Middle frontal gyrus (tissue), 1 donor: ENCODE measurements around the gene ACSS1.

Source experiments
- DNase-seq: peaks from one replicate; pipeline ENCODE4 v3.0.0-alpha.2; 2015; ENCODE audit warnings: low spot score; ENCODE audit errors: extremely low spot score

ACSS1 gene

GRCh38 chr20:25079171-25079570, 21.2 kb upstream of the ACSS1 start:
- no peak for DNase-seq

DNA sequence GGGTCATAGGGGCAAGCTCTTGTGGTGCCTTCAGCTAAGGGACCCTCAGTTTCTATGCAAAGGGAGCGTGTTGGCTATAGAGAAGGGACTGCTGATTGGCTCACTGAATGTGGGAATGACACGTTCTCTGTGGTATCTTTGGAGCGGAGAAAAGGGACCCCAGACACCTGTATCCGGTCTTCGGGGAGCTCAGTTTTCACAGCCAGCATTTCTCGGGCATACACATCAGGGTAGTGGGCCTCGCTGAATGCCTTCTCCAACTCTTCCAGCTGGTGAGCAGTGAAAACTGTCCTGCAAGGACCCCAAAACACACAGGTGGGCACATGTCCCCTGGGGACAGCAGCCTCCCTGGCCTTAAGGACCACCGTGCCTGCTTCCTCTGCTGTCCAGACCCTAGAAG, 20.7 kb upstream of the ACSS1 start:
- DNase-seq = no peak

GRCh38 chr20:25077610-25078169, 19.8 kb upstream of the ACSS1 start:
- DNase-seq = no peak

DNA sequence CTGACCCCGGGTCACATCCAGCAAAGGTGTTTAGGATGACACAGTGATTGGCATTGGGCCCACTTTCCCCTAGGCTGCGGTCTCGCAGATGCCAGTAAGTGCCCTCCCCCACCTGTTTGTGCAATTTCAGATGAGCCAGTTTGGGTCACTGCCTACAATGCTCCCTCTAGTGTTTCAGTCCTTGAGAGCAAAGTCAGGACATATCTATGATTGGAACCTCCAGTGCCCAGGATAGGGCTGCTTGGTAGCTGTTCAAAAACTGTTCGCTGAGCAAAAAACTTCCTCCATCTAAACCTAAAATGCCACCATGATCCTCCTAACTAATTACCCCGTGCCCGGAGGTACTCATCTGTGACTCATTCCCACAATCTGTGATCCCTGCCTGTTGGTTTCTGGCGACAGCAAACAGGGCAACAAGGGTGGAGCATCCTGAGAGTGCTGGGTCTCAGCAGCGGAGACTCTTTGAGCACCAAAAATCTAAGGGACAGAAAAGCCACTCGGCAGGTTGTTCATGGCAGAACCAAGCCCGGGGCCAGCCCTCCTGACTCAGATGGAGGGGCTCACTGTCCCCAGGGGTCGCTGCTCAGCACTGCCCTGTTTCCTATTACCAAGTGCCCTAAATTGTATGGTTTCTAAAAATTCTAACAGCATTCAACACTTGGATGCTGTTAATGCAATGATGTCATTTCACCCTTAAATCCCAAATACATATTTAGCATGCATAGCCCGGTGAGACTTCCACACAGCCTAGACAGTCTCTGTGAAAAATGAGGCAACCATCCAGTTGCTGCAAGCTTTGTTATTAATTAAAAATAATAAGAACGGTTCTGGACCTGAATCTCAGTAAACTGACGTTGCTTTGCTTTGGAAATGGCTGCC, 19.0 kb upstream of the ACSS1 start:
- no peak for DNase-seq

DNA sequence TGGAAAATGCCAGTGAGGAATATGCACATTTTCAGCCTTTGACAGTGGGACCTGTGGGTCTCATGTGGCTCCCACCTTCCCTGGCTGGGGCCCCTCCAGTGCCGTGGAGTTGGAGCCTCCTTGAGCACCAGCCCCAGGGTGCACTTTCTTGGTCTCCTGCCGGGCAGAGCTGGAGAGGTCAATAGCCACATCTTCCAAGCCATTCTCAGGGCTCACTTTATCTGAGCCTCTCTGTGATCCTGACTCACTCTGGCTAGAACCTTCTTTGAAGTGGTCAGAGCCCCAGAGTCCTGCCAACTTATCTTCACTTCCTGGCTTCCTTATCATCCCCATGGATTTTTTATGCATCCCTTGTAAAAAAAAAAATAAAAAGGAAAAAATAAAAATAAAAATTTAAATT, 18.3 kb upstream of the ACSS1 start:
- no peak for DNase-seq

GRCh38 chr20:25073544-25073943, 15.6 kb upstream of the ACSS1 start:
- no peak for DNase-seq

DNA sequence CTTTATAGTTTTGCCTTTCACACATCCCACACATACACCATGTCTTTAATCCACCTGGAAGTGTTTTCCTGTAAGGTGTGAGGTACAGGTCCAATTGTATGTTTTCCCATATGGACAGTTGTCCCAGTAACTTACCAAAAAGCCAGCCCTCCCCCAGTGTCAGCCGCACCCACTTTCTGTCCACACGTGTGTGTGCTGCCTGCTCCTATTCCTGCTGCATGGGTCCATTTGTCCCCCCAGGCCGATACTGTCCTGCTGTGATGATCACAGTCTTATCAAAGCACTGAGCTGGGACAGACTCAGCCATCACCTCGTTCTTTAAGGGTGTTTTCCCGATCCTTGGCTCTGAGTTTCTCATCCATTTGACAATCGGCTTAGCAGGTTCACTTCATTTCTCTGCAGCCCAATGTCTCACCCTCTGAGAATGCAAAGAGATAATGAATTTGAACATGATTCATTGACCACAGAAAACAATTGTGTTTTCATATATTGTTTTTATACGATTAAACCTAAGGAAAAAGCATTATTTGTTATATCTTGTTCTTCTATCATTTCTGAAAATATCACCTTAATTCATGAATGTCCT, 14.4 kb upstream of the ACSS1 start:
- no peak for DNase-seq

DNA sequence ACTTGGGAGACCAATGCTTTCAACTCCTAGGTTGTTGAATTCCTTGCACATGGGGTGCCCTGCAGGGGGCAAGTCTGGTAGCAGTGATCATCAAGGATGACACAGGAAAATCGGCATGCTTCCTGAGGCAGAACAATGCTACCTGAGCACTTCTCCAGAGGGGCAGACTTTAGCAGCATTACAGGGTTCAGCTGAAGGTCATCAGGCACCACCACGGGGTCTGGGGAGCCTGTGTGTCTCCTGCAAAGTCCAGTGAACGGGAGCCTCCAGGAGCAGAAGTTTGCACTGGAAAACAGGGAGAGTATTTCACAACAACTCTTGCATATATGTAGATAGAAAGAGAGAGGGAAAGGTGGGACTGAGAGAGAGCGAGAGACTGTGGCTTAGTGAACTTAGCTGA, 13.8 kb upstream of the ACSS1 start:
- no peak for DNase-seq

- DNase-seq = no peak
These were observed 13.0 kb upstream of the ACSS1 start for GRCh38 chr20:25070821-25071473.

DNA sequence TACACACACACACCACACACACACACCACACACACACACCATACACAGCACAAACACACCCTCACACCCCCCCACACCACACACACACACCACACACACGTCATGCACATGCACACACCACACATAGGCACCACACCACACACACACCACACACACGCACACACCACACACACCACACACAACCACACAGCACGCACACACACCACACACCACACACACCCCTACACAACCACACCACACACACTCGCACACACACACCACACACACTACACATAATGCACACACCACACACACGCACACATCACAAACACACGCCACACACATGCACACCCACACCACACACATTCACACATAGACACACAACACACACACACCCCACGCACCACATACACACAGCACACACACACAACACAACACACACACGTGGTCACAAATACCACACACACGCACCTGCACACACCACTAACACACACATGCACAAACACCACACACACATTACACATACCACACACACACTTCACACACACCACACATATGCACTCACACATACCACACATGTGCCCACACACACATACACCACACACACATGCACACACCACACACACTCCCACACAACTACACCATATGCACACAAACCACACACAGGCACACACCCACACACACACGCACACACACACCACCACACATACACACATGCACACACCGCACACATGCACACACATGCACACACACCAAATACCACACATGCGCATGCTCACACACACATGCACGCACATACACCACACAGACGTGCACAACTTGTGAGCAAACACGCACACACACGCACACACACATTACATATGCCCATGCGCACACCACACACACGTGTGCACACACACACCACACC, 9.4 kb upstream of the ACSS1 start:
- no peak for DNase-seq

DNA sequence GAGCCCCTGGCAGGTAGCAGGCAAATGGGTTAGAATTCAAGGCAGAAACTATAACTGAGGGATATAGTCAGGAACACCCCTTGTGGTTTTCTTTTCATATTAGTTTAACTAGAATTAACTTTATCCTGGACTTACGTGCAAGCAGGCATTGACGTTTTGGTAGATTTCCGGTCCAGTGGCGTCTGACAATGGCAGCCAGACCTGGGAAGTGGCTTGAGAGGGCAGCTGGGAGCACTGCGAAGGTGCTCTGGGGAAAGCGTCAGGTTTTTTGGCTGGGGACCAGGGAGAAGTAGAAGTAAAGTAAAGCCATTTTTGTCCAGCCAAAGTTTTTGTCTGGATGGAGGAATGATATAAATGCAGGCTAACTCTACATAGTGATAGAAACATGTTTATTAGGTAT, 8.4 kb upstream of the ACSS1 start:
- no peak for DNase-seq

DNA sequence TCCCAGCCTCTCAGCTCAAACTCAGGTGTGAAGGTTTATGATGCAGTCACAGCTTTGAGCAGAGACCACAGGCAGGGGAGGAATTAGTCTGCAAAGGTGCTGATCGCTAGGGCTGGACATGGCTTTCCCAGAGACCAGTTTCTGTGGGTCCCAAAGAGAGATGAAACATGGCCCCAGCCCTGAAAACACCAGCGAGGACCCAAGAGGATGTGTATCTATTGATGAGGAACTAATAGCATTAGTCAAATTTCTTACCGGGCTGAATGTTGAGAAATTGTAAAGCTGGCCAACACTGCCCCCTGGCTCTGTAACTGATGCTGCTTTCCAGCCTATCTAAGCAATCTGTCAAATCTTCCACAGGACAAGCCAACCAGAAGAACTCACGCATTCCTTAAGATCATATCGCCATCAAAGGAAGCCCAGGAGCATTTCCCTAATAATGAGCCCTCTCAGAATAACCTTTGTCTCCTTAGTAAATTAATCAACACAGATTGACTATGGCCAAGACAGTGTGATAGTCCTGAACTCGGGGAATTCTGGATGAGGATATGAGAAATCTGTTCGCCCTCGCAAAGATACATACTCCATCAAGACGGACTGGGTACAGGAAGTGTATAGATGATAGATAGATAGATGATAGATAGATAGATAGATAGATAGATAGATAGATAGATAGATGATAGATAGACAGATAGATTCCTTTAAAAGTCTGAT, 7.8 kb upstream of the ACSS1 start:
- DNase-seq = no peak

GRCh38 chr20:25065072-25065624, 7.2 kb upstream of the ACSS1 start:
- no peak for DNase-seq

DNA sequence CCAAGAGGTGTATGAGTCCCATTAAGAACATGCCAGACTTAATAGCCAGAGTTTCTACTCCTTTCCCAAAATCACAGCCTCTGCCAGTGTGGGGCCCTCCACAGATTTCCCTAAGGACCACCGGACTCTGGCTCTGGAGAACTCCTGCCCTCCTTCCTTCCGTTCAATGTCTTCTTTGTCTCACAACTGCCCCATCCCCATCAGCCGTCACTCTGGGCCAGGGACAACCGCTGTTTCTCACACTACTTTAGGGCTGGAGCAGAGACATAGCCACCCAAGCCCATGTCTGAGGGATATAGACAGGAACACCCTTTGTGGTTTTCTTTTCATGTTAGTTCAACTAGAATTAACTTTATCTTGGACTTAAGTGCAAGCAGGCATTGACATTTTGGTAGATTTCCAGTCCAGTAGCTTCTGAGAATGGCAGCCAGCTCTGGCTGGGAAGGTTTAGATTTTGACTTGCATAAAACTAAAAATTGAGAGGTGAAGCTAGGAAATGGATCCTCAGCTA, 6.7 kb upstream of the ACSS1 start:
- no peak for DNase-seq

GRCh38 chr20:25063981-25064380, 6.0 kb upstream of the ACSS1 start:
- no peak for DNase-seq

DNA sequence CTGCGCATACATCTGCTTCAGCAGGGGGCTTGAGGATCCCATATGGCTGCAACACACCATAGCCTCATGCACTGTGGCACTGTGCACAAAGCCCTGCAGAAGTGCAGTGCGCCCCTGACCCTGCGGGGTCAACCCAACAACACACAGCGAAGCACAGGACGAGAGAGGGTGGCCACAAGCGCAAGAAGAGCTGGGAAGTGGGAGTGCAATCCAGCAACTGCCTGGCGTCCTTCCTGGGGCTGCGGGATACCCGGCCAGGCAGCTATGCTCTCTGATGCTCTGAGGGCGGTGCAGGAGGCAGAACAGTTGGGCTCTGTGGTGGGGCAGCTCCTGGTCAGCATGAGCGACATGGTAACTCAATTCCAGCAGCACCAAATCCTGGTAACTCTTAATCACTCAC, 5.6 kb upstream of the ACSS1 start:
- DNase-seq = no peak

DNA sequence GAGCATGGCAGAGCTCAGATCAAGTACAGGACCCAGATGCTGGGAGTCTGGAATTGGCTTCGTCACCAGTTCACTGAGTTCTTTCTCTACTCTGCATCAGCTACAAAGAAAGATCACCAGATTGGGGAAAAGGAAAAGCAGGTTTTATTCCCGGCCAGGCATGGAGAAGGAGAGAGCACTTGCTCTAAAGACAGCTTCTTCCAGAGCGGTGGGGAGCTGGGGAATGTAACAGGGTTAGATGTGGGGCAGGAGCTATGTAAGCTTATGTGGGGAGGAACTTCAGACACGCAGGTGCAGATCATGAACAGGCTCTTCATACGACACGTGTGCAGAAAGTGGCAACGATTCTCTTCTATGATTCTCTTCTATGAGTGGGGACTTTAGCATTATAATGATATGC, 4.9 kb upstream of the ACSS1 start:
- no peak for DNase-seq

- no peak for DNase-seq
These were observed 4.0 kb upstream of the ACSS1 start for GRCh38 chr20:25061821-25062530.

GRCh38 chr20:25061103-25061799, 3.3 kb upstream of the ACSS1 start:
- DNase-seq = no peak
